HG02981 (cell line): Measurements from ENCODE around the gene NMD3.
"Not testable (repeated sequence)": the region's sequence is repeated elsewhere in the genome, so short reads cannot be mapped to it uniquely, and the experiment has no call there.

ENCODE experiments used
- ATAC-seq: cut with Tn5 transposase; IDR thresholded peaks from one replicate; pipeline ENCODE4 v1.9.1; 2021; ENCODE audit warnings: mild to moderate bottlenecking, moderate library complexity; ENCODE audit not compliant: unreplicated experiment

NMD3 gene

GRCh38 chr3:161274691-161275298 lies 53.7 kb downstream of the NMD3 start:
- peak; percentile 80 for ATAC-seq

GRCh38 chr3:161275919-161276318 lies 54.8 kb downstream of the NMD3 start:
- no peak for ATAC-seq

GRCh38 chr3:161282387-161282786 lies 61.3 kb downstream of the NMD3 start:
- not testable (repeated sequence) for ATAC-seq

GRCh38 chr3:161284989-161285388 lies 63.9 kb downstream of the NMD3 start:
- no peak for ATAC-seq

GRCh38 chr3:161289174-161289573 lies 68.1 kb downstream of the NMD3 start:
- ATAC-seq = no peak

GRCh38 chr3:161291191-161291901 lies 70.2 kb downstream of the NMD3 start:
- no peak for ATAC-seq

GRCh38 chr3:161293381-161293780 lies 72.3 kb downstream of the NMD3 start:
- no peak for ATAC-seq

- no peak for ATAC-seq
Measured at GRCh38 chr3:161295325-161295724, 74.2 kb downstream of the NMD3 start.

GRCh38 chr3:161296814-161297213 lies 75.7 kb downstream of the NMD3 start:
- no peak for ATAC-seq
